Measurements from ENCODE around the gene PPT1.

DNA sequence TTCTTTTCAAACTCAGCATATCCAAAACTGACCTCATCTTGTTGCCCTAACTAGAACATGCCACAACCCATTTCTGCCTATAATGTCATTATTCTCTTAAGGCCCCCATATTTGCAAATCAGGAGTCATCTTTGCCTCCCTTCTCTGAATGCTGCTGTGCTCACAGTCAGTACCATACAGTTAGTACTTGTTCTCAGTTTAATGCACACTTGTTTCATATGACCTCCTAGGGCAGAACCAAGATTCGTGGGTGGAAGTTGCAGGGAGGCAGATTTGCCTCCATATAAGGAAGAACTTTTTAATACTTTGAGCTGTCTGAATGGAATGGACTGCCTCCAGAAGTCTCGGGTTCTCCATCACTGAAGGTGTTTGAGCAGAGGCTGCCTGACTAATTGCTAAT, 47.3 kb downstream of the PPT1 start:
- no peak for TF ChIP-seq EZH2 (optimal IDR thresholded peaks at IDR 0.05; ENCODE audit: low read depth, low read length)
- TF ChIP-seq, protein P1, sequence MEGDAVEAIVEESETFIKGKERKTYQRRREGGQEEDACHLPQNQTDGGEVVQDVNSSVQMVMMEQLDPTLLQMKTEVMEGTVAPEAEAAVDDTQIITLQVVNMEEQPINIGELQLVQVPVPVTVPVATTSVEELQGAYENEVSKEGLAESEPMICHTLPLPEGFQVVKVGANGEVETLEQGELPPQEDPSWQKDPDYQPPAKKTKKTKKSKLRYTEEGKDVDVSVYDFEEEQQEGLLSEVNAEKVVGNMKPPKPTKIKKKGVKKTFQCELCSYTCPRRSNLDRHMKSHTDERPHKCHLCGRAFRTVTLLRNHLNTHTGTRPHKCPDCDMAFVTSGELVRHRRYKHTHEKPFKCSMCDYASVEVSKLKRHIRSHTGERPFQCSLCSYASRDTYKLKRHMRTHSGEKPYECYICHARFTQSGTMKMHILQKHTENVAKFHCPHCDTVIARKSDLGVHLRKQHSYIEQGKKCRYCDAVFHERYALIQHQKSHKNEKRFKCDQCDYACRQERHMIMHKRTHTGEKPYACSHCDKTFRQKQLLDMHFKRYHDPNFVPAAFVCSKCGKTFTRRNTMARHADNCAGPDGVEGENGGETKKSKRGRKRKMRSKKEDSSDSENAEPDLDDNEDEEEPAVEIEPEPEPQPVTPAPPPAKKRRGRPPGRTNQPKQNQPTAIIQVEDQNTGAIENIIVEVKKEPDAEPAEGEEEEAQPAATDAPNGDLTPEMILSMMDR (IDR thresholded peaks at IDR 0.05; ENCODE audit: low read length): no peak
